22Rv1 (cell line): Measurements from ENCODE around the gene ABHD16A.

Experiments
- H3K27ac ChIP-seq: fragments of 450-650 bp; 2 replicates; pipeline ENCODE4 v1.5.1; 2017
- ZFX ChIP-seq: fragments of 450-650 bp; IDR thresholded peaks from 2 replicates; pipeline ENCODE4 v1.6.1; 2017; ENCODE audit warnings: antibody characterized with exemption, borderline replicate concordance
- TF ChIP-seq, protein P1 (sequence below): fragments of 450-650 bp; IDR thresholded peaks from 2 replicates; pipeline ENCODE4 v1.5.1; 2017; ENCODE audit warnings: mild to moderate bottlenecking

ABHD16A gene

GRCh38 chr6:31655349-31656237, 47.5 kb downstream of the ABHD16A start, which contains the start of gene APOM:
APOM (plus strand) TSS chr6:31655894; CDS start chr6:31655967, 73 bp downstream.
- TF ChIP-seq, protein P1, sequence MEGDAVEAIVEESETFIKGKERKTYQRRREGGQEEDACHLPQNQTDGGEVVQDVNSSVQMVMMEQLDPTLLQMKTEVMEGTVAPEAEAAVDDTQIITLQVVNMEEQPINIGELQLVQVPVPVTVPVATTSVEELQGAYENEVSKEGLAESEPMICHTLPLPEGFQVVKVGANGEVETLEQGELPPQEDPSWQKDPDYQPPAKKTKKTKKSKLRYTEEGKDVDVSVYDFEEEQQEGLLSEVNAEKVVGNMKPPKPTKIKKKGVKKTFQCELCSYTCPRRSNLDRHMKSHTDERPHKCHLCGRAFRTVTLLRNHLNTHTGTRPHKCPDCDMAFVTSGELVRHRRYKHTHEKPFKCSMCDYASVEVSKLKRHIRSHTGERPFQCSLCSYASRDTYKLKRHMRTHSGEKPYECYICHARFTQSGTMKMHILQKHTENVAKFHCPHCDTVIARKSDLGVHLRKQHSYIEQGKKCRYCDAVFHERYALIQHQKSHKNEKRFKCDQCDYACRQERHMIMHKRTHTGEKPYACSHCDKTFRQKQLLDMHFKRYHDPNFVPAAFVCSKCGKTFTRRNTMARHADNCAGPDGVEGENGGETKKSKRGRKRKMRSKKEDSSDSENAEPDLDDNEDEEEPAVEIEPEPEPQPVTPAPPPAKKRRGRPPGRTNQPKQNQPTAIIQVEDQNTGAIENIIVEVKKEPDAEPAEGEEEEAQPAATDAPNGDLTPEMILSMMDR: no peak
- no peak for TF ChIP-seq ZFX
- peak within 1 kb of the TSS; percentile 95 for H3K27ac ChIP-seq

DNA sequence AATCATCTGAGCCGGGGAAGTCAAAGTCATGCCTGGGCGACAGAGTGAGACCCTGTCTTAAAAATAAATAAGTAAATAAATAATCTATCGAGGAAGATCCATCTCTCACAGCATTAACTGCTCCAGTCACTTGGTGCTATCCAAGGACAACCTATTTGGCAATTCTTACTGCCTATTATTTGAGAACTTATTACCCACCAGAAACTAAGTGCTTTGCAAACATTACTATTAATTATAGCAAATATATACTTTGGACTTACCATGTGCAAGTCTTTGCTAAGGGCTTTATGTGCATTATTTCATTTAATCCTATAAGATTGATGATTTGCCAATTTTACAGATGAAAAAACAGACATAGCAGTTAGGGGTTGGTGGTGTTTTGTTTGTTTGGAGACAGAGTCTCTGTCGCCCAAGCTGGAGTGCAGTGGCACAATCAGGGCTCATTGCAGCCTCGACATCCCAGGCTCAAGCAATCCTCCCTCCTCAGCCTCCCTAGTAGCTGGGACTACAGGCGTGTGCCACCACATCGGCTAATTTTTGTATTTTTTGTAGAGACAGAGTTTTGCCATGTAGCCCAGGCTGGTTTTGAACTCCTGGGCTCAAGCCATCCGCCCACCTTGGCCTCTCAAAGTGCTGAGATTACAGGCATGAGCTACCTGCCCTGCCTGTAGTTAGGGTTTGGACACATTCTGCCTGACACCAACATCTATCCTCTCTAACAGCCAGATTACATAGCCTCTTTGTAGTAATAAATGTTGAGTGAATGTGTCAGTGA, 48.4 kb downstream of the ABHD16A start:
- TF ChIP-seq, protein P1: no peak
- no peak for TF ChIP-seq ZFX
- peak overlapping the region; percentile 95 for H3K27ac ChIP-seq

GRCh38 chr6:31652925-31653724, 50.0 kb downstream of the ABHD16A start:
- H3K27ac ChIP-seq: peak overlapping the region; percentile 95
- no peak for TF ChIP-seq ZFX
- TF ChIP-seq, protein P1: no peak

GRCh38 chr6:31651602-31652191, 51.4 kb downstream of the ABHD16A start:
- TF ChIP-seq ZFX: no peak
- TF ChIP-seq, protein P1: no peak
- H3K27ac ChIP-seq: peak overlapping the region; percentile 95

- TF ChIP-seq, protein P1: no peak
- no peak for TF ChIP-seq ZFX
- no peak overlapping the region for H3K27ac ChIP-seq
These were observed 57.8 kb downstream of the ABHD16A start for GRCh38 chr6:31645325-31645724.

DNA sequence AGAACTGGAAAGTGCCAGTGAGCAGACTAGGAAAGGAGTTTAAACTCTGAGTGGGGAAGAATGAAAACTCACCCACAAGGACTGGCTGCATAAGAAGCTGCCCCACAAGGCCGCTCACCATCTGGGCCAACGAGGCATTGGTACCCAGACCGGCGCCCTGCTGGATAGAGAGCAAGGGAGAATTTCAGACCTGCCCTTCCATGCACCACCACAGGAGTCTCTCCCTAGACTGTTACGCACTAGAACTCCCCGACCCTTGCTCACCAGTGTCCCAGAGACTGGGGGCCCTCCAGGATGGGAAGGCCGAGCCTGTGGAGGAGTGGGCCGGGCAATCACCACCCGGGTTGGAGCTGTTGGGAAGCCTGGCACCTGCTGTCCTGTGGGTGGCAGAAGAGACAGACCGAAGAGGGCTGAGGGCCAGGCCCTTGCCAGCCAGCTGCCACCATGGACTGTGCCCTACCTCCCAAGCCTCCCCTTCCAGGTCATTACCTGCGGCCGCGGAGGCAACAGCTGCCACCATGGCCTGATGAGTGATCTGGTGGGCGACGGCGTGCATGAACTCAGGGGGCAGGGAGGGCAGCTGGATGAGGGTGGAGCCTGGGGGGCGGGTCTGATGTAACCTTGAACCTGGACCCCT, 59.2 kb downstream of the ABHD16A start:
- H3K27ac ChIP-seq: no peak overlapping the region
- TF ChIP-seq ZFX: no peak
- TF ChIP-seq, protein P1: no peak
